ENCODE results near the gene CCDC171.

GRCh38 chr9:15612962-15613361 lies 60.1 kb downstream of the CCDC171 start:
- TF ChIP-seq EGR1 (IDR thresholded peaks at IDR 0.05) (no peak), TEAD4 (IDR thresholded peaks at IDR 0.05) (no peak), TAF1 (IDR thresholded peaks at IDR 0.05; ENCODE audit: low read depth) (no peak), RAD21 (IDR thresholded peaks at IDR 0.05; ENCODE audit: low read depth) (no peak), EP300 (IDR thresholded peaks at IDR 0.05; ENCODE audit: borderline replicate concordance) (no peak)
